Measurements from ENCODE around the gene TNKS1BP1.

DNA sequence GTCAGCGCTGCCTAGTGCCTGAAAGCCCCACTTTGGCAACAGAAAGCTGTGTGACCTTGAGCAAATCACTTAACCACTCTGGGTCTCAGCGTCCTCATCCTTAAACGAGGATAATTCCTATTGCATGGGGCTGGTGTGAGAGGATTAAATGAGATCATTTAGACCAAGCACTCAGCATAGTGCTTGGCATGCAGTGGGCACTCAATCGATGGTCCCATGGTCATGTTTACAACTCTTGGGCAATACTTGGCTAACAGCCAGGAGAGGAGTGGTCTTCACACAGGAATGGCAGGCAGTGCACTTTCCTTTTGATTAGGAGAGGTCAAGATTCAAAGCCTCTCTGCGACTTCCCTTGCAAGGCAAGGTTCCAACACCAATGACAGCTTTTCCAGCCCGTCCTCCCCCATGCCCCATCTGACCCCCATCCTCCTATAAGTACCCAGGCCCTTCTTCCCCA lies 14.1 kb downstream of the TNKS1BP1 start:
- TF ChIP-seq CTCF (conservative IDR thresholded peaks at IDR 0.05) (no peak), ZFX (IDR thresholded peaks at IDR 0.05) (no peak)
